NCI-H2171 (cell line): ENCODE data around the gene CEMIP.

Source experiments
- DNase-seq: peaks from one replicate; lab custom pipeline; 2025; lab: John Stamatoyannopoulos, UW

The CEMIP gene

DNA sequence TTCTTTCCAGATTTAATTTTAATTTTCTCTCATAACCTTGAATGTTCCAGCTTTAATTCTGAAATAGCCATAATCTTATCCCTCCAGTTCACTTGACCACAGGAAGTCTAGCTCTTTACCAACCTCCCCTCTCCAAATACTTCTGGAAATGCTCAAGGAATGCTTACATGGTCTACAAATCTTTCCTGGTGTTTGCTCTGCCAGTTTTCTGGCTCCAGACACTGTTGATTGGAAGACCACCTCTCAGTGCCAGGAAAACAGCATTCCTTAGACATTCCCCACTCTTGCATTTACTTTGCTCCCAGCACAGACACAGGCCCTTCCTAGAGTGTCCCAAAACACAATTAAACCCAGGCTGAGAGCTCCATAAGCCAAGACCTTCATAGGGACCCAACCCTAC lies 111.8 kb downstream of the CEMIP start:
- no peak for DNase-seq

GRCh38 chr15:80892414-80892813 lies 113.2 kb downstream of the CEMIP start:
- no peak for DNase-seq

GRCh38 chr15:80893777-80894176 lies 114.6 kb downstream of the CEMIP start:
- DNase-seq: no peak

DNA sequence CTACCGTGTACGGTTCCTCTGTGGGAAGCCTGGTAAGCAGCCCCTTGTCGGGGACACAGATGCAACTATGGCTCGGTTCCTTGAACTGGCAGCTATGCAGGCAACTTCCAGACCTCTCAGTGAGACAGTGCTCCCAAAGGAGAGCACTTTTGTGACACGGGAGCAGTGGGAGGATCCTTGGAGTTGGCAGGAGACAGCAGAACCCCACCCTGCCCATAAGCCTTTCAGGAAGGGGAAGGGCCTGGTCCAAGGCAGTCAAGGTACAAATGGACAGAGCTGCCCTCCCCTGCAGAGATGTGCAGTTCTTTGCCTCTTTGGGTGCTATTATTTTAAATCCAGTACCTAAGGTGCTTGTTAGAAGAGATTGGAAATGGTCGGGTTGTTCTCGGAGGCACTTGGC lies 115.9 kb downstream of the CEMIP start:
- no peak for DNase-seq

DNA sequence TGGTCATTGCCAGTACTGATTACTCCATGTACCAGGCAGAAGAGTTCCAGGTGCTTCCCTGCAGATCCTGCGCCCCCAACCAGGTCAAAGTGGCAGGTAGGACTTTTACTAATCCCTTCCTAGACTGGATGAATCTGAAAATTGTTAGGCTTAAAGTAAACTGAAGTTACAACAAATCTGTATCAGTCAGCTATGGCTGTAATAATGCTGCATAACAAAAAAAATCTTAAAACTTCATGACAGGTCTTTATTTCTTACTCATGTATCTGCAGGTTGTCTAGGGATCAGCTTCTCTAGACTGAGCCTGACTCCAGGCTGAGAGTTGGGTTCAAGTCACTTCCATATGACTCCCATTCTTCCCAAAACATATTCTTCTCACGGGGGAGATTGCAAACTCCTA lies 116.8 kb downstream of the CEMIP start:
- no peak for DNase-seq

GRCh38 chr15:80898040-80898439 lies 118.9 kb downstream of the CEMIP start:
- no peak for DNase-seq

GRCh38 chr15:80902298-80902801 lies 123.2 kb downstream of the CEMIP start:
- no peak for DNase-seq

DNA sequence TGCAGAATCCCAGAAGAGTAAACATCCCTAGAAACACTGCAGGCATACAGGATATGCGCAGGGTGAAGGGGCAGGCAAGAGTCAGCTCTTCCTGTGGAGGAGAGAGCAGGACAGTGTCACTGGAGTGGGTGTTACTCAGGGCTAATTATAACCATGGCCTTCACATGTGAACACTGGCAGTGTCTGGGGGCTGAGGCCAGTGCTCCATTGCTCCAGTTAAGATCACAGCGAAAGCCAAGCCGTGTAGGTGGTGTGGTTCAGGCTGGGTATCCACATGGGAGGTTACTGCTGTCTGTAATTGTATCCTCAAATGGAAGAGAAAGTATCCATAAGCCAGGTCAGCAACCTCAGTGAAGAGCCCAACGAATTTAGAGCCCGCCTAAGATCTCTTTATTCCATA lies 125.8 kb downstream of the CEMIP start:
- no peak for DNase-seq

DNA sequence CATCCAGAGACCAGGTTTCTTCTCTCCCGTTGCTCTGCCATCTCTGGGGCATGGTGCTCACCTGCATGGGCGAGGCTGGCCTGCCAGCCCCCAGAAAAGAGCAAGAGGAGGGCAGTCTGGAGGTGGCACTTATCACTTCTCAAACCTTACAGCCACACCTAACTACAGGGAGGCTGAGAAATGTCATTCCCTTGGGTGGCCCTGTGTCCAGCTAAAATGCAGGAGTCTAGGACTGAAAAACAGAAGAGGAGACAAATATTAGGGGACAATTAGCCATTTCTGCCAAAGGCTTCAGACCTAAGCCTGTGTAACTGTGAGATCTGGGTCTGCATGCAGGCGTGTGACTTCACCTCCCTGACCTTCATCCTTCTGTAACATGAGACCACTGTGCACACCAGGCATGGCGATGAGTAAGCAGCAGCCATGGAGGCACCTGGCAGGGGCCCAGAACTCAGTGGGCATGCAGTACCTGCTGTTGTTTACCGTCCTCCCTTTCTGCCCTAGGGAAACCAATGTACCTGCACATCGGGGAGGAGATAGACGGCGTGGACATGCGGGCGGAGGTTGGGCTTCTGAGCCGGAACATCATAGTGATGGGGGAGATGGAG lies 127.1 kb downstream of the CEMIP start:
- peak; percentile 94 for DNase-seq

GRCh38 chr15:80911821-80912220 lies 132.7 kb downstream of the CEMIP start:
- DNase-seq: no peak

GRCh38 chr15:80912673-80913072 lies 133.5 kb downstream of the CEMIP start:
- DNase-seq: no peak

- no peak for DNase-seq
Observed at GRCh38 chr15:80913541-80913940, 134.4 kb downstream of the CEMIP start.

GRCh38 chr15:80915472-80915871 lies 136.3 kb downstream of the CEMIP start:
- DNase-seq: no peak

GRCh38 chr15:80916056-80916455 lies 136.9 kb downstream of the CEMIP start:
- DNase-seq: no peak

DNA sequence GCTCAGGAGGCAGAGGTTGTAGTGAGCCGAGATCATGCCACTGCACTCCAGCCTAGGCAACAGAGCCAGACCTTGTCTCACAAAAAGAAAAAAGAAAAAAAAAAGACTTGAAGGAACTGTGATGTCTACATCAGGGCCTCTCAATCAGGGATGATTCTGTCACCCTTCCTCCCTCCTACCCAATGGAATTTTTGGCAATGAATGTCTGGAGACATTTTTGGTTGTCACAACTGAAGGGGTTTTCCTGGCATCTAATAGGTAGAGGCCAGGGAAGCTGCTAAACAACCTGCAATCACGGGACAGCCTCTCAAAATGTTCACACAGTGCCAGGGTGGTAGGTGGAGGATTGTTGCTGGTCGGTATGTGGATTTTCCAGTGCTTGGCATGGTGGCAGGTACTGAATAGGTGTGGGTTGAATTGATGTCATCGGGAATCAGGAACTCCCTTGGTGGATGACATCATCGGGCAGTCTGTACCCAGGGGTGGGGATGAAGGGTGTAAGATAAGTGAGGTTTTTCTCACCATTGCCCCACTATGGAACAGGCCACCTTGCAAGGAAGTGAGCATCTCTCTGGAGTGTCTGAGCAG lies 139.1 kb downstream of the CEMIP start:
- DNase-seq: no peak

- no peak for DNase-seq
Observed at GRCh38 chr15:80920271-80920699, 141.1 kb downstream of the CEMIP start.

GRCh38 chr15:80921736-80922410 lies 142.7 kb downstream of the CEMIP start:
- DNase-seq: no peak

- no peak for DNase-seq
Observed at GRCh38 chr15:80923668-80924067, 144.5 kb downstream of the CEMIP start.

- DNase-seq: no peak
Observed at GRCh38 chr15:80924278-80924677, 145.1 kb downstream of the CEMIP start.

GRCh38 chr15:80925597-80926059 lies 146.5 kb downstream of the CEMIP start:
- no peak for DNase-seq

DNA sequence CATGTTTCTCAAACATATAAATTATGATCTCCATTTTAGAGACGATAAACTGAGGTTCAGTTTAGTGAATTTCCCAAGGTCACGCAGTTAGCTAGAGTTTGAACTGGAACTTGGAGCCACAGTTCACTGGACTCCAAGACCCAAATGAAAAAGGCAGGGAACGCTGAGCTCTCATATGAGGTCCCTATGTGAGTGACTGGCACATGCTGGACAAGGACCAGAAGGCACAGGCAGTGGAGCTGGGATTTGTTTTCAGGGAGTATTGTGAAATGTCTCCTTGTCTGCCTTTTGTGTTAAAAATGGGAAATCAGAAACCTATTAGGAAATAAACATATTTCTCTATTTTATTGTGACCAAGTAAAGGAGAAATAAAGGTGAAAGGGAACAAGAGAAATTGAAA lies 147.0 kb downstream of the CEMIP start:
- no peak for DNase-seq

DNA sequence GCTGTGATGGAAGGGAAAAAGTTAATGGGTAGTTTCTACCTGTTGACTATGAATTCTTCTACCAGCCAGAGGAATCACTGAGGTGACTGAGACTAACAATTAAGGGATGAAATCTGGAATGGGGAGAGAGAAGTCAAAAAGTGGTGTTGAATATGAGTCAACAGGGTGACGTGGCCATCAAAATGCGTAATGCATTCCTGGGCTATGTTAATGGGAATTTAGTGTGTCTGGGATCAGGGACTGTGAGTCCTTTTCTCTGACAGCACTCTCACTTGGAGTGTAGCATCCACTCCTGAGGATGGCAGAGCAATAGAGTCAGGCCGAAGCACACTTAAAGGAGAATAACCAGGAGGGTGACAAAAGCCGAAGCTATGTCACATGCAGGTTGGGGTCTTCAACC lies 150.1 kb downstream of the CEMIP start:
- DNase-seq: no peak

DNA sequence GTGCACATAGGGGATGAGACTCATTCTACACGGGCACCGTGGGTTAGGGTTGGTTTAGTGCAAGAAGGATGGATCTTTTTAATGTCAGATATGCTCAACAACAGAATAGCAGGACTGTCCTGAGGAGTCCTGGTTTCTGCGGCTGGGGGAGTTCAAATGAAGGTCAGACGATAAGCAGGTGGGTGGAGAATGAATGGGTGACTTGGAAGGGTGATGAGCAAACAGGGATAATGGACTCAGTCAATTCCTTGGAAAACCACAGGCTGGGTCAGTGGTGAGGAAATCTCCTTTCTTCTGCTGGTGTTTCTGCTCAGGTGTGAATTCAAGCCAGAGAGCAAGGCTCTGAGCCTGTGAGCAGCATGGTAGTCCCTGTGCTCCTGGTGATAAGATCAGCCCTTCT lies 150.5 kb downstream of the CEMIP start:
- DNase-seq: no peak
